22Rv1 (cell line): ENCODE data around the gene SERP2.

Experiments used
- ZFX ChIP-seq: fragments of 450-650 bp; IDR thresholded peaks from 2 replicates; pipeline ENCODE4 v1.6.1; 2017; ENCODE audit warnings: antibody characterized with exemption, borderline replicate concordance
- TF ChIP-seq, protein P1 (sequence below): fragments of 450-650 bp; IDR thresholded peaks from 2 replicates; pipeline ENCODE4 v1.5.1; 2017; ENCODE audit warnings: mild to moderate bottlenecking

DNA sequence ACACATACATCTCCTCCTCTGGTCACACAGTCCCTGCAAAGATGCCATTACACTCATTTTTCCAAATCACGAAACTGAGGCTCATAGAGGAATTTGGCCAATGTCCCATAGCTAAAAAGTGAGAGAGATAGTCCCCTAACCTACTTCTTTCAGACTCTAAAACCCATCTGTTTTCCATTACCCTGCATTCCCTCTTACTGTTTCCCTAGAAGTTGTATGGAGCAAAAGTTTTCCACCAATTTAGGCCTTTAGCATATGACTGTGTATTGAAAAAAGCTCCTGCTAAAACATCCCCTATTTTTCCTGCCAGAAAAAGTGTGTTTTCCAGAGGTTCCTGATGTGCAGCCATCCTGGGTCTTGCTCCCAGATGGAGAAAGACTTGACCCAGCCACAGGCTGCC, 16.3 kb downstream of the SERP2 start:
- TF ChIP-seq, protein P1, sequence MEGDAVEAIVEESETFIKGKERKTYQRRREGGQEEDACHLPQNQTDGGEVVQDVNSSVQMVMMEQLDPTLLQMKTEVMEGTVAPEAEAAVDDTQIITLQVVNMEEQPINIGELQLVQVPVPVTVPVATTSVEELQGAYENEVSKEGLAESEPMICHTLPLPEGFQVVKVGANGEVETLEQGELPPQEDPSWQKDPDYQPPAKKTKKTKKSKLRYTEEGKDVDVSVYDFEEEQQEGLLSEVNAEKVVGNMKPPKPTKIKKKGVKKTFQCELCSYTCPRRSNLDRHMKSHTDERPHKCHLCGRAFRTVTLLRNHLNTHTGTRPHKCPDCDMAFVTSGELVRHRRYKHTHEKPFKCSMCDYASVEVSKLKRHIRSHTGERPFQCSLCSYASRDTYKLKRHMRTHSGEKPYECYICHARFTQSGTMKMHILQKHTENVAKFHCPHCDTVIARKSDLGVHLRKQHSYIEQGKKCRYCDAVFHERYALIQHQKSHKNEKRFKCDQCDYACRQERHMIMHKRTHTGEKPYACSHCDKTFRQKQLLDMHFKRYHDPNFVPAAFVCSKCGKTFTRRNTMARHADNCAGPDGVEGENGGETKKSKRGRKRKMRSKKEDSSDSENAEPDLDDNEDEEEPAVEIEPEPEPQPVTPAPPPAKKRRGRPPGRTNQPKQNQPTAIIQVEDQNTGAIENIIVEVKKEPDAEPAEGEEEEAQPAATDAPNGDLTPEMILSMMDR, result no peak
- TF ChIP-seq ZFX, result no peak
